NOMO-1 treated with DMSO at 0.1 percent for 48 hours (cell line): ENCODE measurements around the gene TNIP2.
A peak's percentile ranks its signal among the peaks of the same experiment; 100 is the strongest.
"Not testable (repeated sequence)": the region's sequence is repeated elsewhere in the genome, so short reads cannot be mapped to it uniquely, and the experiment has no call there.

ENCODE experiments used
- DNase-seq: peaks from one replicate; lab custom pipeline; 2025; ENCODE audit not compliant: unreplicated experiment; lab: John Stamatoyannopoulos, UW

The TNIP2 gene

DNA sequence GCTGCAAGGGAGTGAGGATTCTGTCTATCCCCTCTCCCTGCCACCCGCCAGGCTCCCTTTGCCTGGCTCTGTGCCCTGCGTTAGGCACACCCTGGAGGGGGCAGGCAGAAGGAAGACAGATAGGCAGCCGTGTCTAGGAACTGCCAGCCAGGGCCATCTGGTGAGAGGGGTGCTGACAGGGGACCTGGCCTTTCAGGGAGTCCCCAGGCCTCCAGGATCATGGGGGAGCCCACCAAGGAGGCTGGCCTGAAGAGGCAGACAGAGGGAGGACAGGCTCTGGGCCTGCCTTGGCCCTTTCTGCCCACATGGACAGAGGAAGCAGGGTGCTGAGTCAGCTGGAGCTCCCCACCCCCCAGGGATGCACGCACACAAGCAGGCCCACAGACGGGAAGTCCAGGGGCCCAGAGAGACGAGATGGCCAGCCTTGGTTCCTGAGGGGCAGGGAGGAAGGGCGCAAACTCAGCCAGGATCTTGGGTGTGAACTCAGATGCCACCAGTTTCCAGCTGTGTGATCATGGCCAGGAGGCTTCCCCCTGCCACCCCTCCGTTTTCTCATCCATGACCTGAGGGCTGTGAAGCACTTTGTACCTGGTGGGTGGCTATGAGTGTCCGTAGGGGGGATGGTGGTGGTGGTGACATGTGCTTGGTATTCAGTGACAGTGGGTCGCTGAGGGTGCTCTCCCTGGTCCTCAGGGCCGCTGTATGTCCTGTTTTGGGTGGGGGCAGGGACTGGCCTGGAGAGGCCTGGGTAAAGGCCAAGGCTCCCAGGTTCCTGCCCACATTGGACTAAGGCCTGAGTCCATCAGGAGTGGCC, 38.6 kb upstream of the TNIP2 start:
- peak; percentile 21 for DNase-seq

- DNase-seq: peak; percentile 30
Measured at GRCh38 chr4:2793586-2794485, 37.7 kb upstream of the TNIP2 start.

- peak; percentile 49 for DNase-seq
Measured at GRCh38 chr4:2792711-2793585, 36.8 kb upstream of the TNIP2 start, which contains the start of gene SH3BP2. TSS of gene SH3BP2 (plus strand) at chr4:2793085. CDS start at chr4:2820618, 27,533 bp downstream.

GRCh38 chr4:2792396-2792710, 36.2 kb upstream of the TNIP2 start:
- no peak for DNase-seq

- no peak for DNase-seq
Measured at GRCh38 chr4:2791518-2792395, 35.6 kb upstream of the TNIP2 start.

DNA sequence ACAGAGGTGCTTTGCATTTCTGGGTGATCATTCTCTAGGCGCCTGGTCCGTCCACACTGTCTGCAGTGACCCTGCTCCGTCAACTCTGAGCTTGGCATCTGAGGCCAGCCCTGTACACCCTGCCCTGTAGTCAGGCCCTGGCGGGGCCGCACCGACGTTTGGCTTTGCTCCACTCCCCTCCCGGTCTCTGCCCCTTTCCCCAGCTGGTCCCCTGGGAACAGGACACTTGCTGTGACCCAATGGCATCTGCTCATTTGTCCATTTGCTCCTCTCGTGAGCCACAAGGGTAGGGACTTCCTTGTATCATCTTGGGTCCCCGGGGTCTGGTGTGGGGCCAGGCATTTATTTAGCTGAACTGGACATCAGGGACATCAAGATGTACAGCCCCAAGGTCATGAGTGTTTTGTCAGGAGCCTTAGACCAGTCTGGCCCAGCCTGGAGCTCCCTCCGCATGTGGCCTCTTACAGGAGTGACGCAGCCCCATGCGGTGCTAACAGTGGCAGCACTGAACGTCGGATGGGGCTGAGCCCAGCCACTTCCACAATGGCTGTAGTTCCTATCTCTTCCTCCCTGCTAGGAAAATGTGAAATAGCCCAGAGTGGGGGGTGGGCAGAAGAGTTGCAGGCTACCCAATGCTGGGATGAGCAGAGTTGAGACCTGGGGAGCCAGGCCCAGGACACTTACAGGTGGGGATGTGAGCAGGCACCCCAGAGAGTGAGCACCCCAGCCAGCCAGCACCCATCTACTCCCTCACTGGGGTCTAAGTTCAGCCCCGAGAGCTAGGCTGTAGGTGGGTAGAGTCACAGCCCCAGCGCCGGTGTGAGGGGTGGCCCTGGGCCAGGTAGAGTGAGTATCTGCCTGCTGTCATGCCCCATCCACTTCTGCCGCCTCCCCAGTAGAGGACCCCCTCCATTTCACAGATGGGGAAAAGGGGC, 34.7 kb upstream of the TNIP2 start:
- DNase-seq: no peak

DNA sequence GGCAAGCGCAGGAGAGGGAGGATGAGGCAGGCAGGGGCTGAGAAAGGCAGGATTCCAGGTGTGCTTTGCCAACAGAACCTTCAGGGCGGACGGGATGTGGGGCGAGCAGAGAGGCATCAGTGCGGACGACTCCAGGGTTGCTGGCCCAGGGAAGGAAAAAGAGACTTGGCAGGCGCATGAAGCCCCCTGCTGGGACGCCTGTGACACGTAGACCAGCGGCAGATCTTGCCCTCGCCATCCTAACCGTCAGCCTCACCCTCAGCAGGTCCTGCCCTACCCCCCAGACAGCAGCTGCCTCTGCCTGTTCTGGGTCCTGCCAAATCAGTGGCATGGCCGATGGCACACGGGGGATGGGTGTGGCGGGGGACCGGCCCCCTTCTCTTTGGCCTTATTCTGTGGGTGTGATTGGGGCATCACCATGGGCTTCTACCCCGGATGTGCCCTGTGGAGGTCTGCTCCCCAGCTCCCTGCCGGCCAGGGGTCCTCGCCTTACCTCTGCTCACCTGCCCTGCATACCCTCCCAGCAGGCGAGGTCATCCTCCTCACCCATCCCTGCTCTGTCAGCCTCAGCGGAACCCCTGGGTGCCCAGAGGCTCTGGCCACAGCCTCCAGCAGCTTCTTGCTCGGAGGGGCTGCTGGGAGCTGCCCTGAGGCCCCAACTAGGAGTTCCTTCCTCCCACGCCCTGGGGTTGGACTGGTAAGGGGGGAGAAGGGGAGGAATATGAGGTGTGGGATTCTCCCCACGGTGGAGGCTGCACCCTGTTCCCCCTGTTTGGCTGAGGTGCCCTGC, 33.9 kb upstream of the TNIP2 start:
- no peak for DNase-seq

DNA sequence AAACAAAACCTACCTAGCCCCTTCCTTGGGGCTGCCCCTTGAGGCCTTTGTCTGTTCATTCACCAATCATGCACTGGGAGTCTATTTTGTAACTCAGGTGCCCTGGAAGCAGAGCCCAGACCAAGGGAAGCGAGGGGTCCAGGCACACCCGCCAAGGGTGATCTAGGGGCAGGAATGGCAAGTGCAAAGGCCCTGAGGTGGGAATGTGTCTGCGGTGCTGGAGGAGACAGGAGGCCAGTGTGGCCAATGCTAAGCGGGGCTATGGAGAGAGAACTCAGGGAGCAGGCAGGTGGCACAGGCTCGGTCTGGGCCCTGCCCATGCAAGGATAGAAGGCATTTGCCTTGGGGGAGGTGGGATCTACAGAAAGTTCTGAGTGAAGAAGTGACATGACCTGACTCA, 33.2 kb upstream of the TNIP2 start:
- no peak for DNase-seq

DNA sequence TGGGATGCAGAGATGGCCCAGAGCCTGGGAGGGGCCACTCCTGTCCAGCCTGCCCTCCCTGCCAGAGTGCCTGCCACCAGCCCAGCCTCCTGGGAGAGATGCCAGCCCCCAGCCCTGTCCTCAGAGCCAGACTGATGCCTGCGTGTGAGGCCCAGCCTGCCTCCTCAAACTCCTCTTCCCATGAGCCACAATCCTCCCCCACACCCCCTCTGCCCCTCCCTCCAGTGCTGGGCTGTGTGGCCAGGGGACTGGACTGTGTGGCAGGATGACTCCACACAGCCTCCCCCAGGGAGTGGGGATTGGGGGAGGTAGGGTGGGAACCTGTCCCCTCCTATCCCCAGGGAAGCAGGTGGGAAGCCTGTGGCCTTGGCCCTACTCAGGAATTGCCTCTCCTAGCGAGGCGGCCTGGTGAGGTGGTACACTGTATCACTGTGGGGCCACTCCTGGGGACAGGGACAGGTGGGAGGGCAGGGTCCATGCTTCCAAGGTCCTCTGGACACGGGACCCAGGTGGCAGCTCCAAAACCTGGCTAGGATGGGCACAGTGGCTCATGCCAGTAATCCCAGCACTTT, 32.5 kb upstream of the TNIP2 start:
- DNase-seq: no peak

- DNase-seq: no peak
Measured at GRCh38 chr4:2788101-2788500, 32.0 kb upstream of the TNIP2 start.

GRCh38 chr4:2787230-2788100, 31.3 kb upstream of the TNIP2 start:
- peak; percentile 94 for DNase-seq

GRCh38 chr4:2786794-2787229, 30.7 kb upstream of the TNIP2 start:
- DNase-seq: no peak

- no peak for DNase-seq
Measured at GRCh38 chr4:2786152-2786671, 30.1 kb upstream of the TNIP2 start.

GRCh38 chr4:2785613-2786012, 29.5 kb upstream of the TNIP2 start:
- peak; percentile 82 for DNase-seq

DNA sequence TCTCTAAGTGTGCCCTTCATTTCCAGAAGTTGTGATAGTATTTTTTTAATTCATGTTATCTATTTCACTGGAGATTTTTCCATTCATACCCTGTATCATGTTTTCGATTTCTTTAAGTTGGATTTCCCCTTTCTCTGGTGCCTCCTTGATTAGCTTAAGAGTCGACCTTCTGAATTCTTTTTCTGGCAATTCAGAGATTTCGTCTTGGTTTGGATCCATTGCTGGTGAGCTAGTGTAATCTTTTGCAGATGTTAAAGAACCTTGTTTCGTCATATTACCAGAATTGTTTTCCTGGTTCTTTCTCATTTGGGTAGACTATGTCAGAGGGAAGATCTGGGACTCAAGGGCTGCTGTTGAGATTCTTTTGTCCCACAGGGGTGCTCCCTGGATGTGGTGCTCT, 27.7 kb upstream of the TNIP2 start:
- no peak for DNase-seq

DNA sequence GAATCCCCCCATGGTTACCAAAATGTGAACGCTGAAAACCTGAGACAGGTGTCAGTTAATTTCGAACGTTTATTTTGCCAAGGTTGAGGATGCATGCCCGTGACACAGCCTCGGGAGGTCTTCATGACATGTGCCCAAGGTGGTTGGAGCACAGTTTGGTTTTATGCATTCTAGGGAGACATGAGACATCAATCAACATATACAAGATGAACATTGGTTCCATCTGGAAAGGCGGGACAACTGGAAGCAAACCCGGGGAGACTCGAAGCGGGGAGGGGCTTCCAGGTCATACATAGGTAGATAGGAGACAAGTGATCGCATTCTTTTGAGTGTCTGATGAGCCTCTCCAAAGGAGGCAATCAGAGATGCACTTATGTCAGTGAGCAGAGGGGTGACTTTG, 25.8 kb upstream of the TNIP2 start:
- no peak for DNase-seq

DNA sequence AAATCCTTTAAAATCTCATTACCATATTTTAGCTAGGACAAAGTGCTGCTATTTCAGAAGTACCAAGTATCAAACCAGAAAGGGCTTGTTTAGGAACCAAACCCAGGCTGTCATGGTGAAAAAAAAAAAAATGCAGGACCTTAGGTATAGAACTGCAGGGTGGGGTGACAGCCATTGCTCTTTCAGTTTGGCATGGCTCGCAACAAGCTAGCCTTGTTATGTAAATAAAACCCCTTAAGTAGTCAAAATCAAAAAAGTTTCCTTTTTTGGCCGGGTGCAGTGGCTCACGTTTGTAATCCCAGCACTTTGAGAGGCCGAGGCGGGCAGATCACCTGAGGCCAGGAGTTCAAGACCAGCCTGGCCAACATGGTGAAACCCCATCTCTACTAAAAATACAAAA, 24.5 kb upstream of the TNIP2 start:
- DNase-seq: not testable (repeated sequence)
